Activated CD4-positive, alpha-beta T cell treated with anti-CD3 and anti-CD28 coated beads for 24 hours (primary cell): ENCODE results near the gene LRP11.

Experiments used
- DNase-seq, 2 donors: peaks; one replicate each; pipeline ENCODE4 v3.0.0-alpha.2; 2020; ENCODE audit warnings: low read depth in 2 of 2

LRP11 gene

GRCh38 chr6:149782337-149782736, 81.8 kb downstream of the LRP11 start:
- no peak for DNase-seq

DNA sequence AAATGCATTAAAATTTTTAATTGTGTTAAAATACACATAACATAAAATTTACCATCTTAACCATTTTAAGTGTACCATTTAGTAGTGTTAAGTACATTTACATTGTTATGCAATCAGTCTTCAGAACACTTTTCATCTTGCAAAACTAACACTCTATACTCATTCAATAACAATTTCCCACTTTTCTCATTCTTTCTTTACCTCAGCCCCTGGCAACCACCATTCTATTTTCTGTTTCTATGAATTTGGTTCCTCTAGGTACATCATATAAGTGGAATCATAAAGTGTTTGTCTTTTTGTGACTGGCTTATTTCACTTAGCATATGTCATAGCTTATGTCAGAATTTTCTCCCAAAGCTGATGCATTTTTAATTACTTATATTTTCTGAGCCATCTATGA, 82.4 kb downstream of the LRP11 start:
- DNase-seq: no peak

GRCh38 chr6:149779644-149779963, 84.6 kb downstream of the LRP11 start:
- no peak for DNase-seq

GRCh38 chr6:149777624-149778023, 86.5 kb downstream of the LRP11 start:
- DNase-seq: no peak

DNA sequence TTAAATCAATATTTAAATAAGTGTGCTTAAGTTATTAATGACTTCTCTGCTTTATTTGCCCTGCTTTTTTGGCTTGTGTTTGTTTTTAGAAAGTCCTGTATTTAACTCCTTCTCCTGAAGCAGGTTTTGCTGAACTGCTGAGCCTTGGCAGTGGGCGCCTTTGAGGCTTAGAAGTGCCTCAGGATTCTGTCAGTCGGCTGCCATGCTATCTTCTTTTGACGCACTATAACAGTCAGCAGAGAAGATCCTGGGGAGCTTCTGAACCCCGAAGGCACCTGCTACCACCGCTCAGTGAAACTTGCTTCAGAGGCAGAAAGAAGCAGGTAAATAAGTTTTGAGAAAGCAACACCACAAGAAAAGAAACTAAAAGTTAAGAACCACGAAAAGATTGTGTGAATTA, 92.2 kb downstream of the LRP11 start:
- no peak for DNase-seq

DNA sequence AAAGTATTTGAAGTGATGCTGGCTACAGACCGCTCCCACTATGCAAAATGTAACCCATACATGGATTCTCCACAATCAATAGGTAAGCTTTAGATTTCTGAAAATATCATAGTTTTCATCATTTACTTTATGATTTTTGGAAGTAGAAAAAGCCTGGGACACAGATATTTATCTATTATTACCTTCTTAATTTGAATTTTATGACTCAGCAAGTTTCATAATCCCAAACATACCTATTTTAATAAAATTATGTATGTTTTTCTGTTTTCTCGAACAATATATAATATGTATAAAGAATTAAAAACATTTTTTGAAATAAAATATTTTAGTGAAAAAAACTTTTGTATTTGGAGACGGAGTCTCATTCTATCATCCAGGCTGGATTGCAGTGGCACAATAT, 93.0 kb downstream of the LRP11 start:
- DNase-seq: no peak

DNA sequence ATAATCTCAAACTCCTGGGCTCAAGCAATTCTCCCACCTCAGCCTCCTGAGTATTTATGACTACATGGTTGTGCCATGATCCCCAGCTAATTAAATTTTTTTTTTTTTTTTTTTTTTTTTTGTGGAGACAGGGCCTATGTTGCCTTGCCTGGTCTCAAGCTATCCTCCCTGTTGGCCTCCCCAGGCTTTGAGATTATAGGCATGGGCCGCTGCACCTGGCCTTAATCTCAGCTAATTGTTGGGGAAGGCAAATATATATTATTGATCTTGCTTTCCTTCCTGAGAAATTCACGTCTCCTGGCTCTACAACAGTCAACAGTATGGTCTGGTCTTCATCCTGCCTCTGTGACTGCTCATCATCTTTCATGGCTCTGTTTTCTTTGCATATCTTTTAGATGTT, 94.5 kb downstream of the LRP11 start:
- no peak for DNase-seq
